Keratinocyte (primary cell): ENCODE results near the gene MSMP. TPM values are rescaled to one million over a fixed set of nuclear protein-coding genes. Genes with fewer than 3 reads are reported as not detected.

Experiments used
- DNase-seq: peaks from one replicate; pipeline ENCODE4 v3.0.0-alpha.2; 2011; ENCODE audit warnings: low read depth, missing footprints, low spot score
- FAIRE-seq: peaks from 2 replicates; lab custom pipeline; 2011; peaks lifted over from hg19 to GRCh38; lab: Jason Lieb, UNC
- H2AFZ ChIP-seq: 2 replicates; pipeline ENCODE4 v1.6.0; 2012; ENCODE audit warnings: low read length, control low read depth, inconsistent platforms; ENCODE audit not compliant: control insufficient read depth
- H3K27ac ChIP-seq: 2 replicates; pipeline ENCODE4 v1.5.1; 2011; ENCODE audit warnings: low read length; ENCODE audit not compliant: control insufficient read depth, insufficient read depth
- H3K27me3 ChIP-seq: 3 replicates; pipeline ENCODE4 v1.6.0; 2011; ENCODE audit warnings: low read length; ENCODE audit not compliant: control insufficient read depth, insufficient read depth; ENCODE audit errors: extremely low read depth
- H3K36me3 ChIP-seq, 2 experiments: 2 replicates in 1 of 2; 3 replicates in 1 of 2; pipeline ENCODE4 v1.5.1; 2011; ENCODE audit warnings: low read length in 2 of 2, mild to moderate bottlenecking in 1 of 2; ENCODE audit not compliant: control insufficient read depth in 2 of 2, insufficient read depth in 2 of 2; ENCODE audit errors: extremely low read depth in 1 of 2
- H3K4me1 ChIP-seq: 3 replicates; pipeline ENCODE4 v1.5.1; 2011; ENCODE audit warnings: low read length; ENCODE audit not compliant: control insufficient read depth, insufficient read depth; ENCODE audit errors: extremely low read depth
- H3K4me2 ChIP-seq: 3 replicates; pipeline ENCODE4 v1.6.0; 2011; ENCODE audit warnings: low read depth, low read length; ENCODE audit not compliant: control insufficient read depth, insufficient read depth; ENCODE audit errors: extremely low read depth
- H3K4me3 ChIP-seq, 3 experiments: fragments of 200-600 bp in 1 of 3; sonication (generic) in 1 of 3; 2 replicates in 2 of 3; 3 replicates in 1 of 3; pipeline ENCODE4 v1.5.1; 2011 to 2016; ENCODE audit warnings: low read length in 3 of 3, mild to moderate bottlenecking in 3 of 3, control low read depth in 2 of 3, inconsistent platforms in 1 of 3, low read depth in 1 of 3, mixed read lengths in 1 of 3, mixed run types in 1 of 3, moderate library complexity in 1 of 3; ENCODE audit not compliant: control insufficient read depth in 2 of 3, insufficient read depth in 2 of 3; ENCODE audit errors: extremely low read depth in 1 of 3
- H3K79me2 ChIP-seq: 2 replicates; pipeline ENCODE4 v1.6.0; 2012; ENCODE audit warnings: low read length; ENCODE audit not compliant: control insufficient read depth, insufficient read depth
- H3K9ac ChIP-seq: 3 replicates; pipeline ENCODE4 v1.6.0; 2011; ENCODE audit warnings: low read length; ENCODE audit not compliant: control insufficient read depth, insufficient read depth; ENCODE audit errors: extremely low read depth
- H3K9me1 ChIP-seq: 3 replicates; pipeline ENCODE4 v1.6.0; 2011; ENCODE audit warnings: low read length; ENCODE audit not compliant: control insufficient read depth, insufficient read depth; ENCODE audit errors: extremely low read depth
- H3K9me3 ChIP-seq: 2 replicates; pipeline ENCODE4 v1.5.1; 2012; ENCODE audit warnings: low read depth, low read length; ENCODE audit not compliant: control insufficient read depth
- H4K20me1 ChIP-seq: 3 replicates; pipeline ENCODE4 v1.6.0; 2011; ENCODE audit warnings: low read length; ENCODE audit not compliant: control insufficient read depth, insufficient read depth; ENCODE audit errors: extremely low read depth
- EZH2 ChIP-seq: IDR thresholded peaks from one replicate; pipeline ENCODE4 v1.6.1; 2012; ENCODE audit warnings: inconsistent platforms, mild to moderate bottlenecking, low read length, moderate library complexity
- dilution Hi-C: fragments of 300-500 bp; cut with MboI; formaldehyde crosslinking; loops from one replicate; pipeline ENCODE4 v1.7.0; 2020; ENCODE audit warnings: low sequenced_read_pairs; ENCODE audit not compliant: extremely low pct_ligation_motif_present
- polyA plus RNA-seq, 5 experiments: library from polyadenylated mRNA; depleted of rRNA in 3 of 5; stranded (reverse) in 3 of 5; stranded (forward) in 1 of 5; unstranded in 1 of 5; fragments of >200 nt; gene quantifications; 1 replicate in 1 of 5; 2 replicates in 3 of 5; 3 replicates in 1 of 5; pipeline versions ENCODE4 v1.2.1 to v1.2.3, GENCODE V29; 2011 to 2012; ENCODE audit warnings: missing spikeins in 2 of 5, low read depth in 1 of 5, low replicate concordance in 1 of 5
- TF ChIP-seq, protein P1 (sequence below), 3 experiments: IDR thresholded peaks in 1 of 3; conservative IDR thresholded peaks in 1 of 3; optimal IDR thresholded peaks in 1 of 3; 2 replicates in 2 of 3; 3 replicates in 1 of 3; pipeline versions ENCODE3 to v1.5.1; 2011; ENCODE audit warnings: low read length in 3 of 3, mild to moderate bottlenecking in 3 of 3, moderate library complexity in 2 of 3, control low read depth in 1 of 3, inconsistent platforms in 1 of 3; ENCODE audit not compliant: insufficient read depth in 2 of 3; ENCODE audit errors: extremely low read depth in 1 of 3

MSMP gene
- polyA plus RNA-seq, 1 donor (not counting 4 experiments of a cell fraction or from before 2014, with no cell fraction given), result not detected

DNA sequence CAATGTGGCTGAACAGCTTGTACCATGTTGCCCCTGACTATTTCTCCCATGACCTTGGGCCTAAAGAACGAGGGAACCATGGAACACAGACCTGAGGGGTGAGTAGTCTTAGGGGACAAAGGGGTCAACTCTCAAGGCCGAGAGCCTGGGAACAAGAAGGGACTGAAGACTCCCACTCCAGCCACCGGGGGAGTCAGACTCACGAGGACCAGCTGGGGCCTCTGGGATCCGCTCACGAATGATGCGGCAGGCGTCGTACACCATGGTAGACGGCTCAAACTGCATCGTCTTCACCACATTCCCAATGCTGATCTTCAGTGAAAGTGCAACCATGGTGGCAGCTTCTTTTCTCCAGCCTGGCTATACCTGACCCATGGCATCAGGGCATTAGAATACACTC is 28.7 kb downstream of the MSMP start:
- peaks cover 29% of the 10 kb centered on the region for H3K4me1 ChIP-seq
- dilution Hi-C loops, result no loop called here

GRCh38 chr9:35723908-35724307 is 30.2 kb downstream of the MSMP start:
- dilution Hi-C loops, result no loop called here
- H3K4me2 ChIP-seq, result no peak overlapping the region
- no peak overlapping the region for H3K4me3 ChIP-seq
- H3K9me3 ChIP-seq, result no peaks in the 10 kb centered on the region
- no peak overlapping the region for H2AFZ ChIP-seq
- peaks cover 37% of the 10 kb centered on the region for H3K79me2 ChIP-seq
- H3K36me3 ChIP-seq, result peaks cover 56 to 63% of the 10 kb centered on the region in 2 experiments
- no peak for TF ChIP-seq EZH2
- TF ChIP-seq, protein P1, sequence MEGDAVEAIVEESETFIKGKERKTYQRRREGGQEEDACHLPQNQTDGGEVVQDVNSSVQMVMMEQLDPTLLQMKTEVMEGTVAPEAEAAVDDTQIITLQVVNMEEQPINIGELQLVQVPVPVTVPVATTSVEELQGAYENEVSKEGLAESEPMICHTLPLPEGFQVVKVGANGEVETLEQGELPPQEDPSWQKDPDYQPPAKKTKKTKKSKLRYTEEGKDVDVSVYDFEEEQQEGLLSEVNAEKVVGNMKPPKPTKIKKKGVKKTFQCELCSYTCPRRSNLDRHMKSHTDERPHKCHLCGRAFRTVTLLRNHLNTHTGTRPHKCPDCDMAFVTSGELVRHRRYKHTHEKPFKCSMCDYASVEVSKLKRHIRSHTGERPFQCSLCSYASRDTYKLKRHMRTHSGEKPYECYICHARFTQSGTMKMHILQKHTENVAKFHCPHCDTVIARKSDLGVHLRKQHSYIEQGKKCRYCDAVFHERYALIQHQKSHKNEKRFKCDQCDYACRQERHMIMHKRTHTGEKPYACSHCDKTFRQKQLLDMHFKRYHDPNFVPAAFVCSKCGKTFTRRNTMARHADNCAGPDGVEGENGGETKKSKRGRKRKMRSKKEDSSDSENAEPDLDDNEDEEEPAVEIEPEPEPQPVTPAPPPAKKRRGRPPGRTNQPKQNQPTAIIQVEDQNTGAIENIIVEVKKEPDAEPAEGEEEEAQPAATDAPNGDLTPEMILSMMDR (optimal IDR thresholded peaks at IDR 0.05 in 1 of 3, IDR thresholded peaks at IDR 0.05 in 1 of 3, conservative IDR thresholded peaks at IDR 0.05 in 1 of 3; ENCODE audit: extremely low read depth in 1 of 3, insufficient read depth in 2 of 3, low read length in 3 of 3), result no peak
- DNase-seq, result no peak
- H4K20me1 ChIP-seq, result peaks cover 16% of the 10 kb centered on the region
- no peak for FAIRE-seq
- no peak overlapping the region for H3K27ac ChIP-seq
- peaks cover 18% of the 10 kb centered on the region for H3K4me1 ChIP-seq
- H3K9ac ChIP-seq, result no peak overlapping the region
- H3K9me1 ChIP-seq, result peaks cover 2% of the 10 kb centered on the region
- no peaks in the 10 kb centered on the region for H3K27me3 ChIP-seq

More for the DNA sequence above, 28.7 kb downstream of the MSMP start:
- Histone ChIP-seq H3K9me1 (peaks cover 7% of the 10 kb centered on the region), H3K4me3 (no peak overlapping the region), H2AFZ (no peak overlapping the region), H3K79me2 (peaks cover 49% of the 10 kb centered on the region), H3K36me3 (peaks cover 43 to 49% of the 10 kb centered on the region in 2 experiments), H4K20me1 (peaks cover 26% of the 10 kb centered on the region), H3K4me2 (no peak overlapping the region), H3K27ac (no peak overlapping the region), H3K27me3 (no peaks in the 10 kb centered on the region), H3K9me3 (no peaks in the 10 kb centered on the region), H3K9ac (no peak overlapping the region)
- no peak for TF ChIP-seq EZH2
- TF ChIP-seq, protein P1 (optimal IDR thresholded peaks at IDR 0.05 in 1 of 3, IDR thresholded peaks at IDR 0.05 in 1 of 3, conservative IDR thresholded peaks at IDR 0.05 in 1 of 3; ENCODE audit: extremely low read depth in 1 of 3, insufficient read depth in 2 of 3, low read length in 3 of 3), result no peak
- FAIRE-seq (no peak), DNase-seq (no peak)
